Measurements from ENCODE around the gene C10orf71. TPM values are rescaled to one million over a fixed set of nuclear protein-coding genes. Genes with fewer than 3 reads are reported as not detected.
A peak's percentile ranks its signal among the peaks of the same experiment; 100 is the strongest.

C10orf71 gene
- total RNA-seq, 2 donors from 2014 or later = not detected

DNA sequence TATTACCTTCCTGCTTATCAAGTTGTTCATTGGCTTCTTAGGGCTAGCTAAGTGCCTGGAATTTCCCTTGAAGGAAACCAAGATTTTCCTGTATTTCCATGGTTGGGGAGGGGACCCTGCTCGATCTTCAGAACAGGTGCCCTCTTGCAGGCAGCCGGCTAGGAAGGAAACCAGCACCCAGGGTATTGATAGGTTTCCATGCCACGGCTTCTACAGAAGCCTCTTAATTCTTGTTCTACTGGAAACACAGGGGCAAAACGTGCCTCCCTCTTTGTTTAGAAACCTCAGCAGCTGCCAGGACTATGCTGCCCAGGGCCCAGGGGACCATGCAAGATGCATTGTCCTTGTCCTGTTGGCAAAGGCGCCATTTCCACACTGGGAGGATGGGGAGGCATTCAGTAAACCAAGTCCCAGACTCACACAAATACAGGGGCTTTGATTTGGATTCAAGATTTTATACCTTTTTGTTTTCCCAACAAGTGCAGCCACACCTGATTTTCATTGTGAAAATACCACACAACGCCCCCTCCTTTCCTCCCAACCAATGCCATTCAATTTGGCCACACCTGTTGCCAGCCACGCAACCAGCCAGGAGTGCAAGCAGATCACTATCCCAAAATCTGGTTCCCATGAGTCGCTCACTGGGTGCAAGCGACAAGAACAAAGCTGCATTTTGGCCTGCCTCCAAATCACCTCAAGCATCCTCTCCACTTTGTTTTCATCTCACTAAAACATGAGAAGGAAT is 29.6 kb downstream of the C10orf71 start:
- H3K27me3 Mint-ChIP-seq (ENCODE audit: low read depth) = peaks cover 11% of the 10 kb centered on the region
- no peaks in the 10 kb centered on the region for H3K36me3 Mint-ChIP-seq (ENCODE audit: insufficient read depth in 2 of 2)

DNA sequence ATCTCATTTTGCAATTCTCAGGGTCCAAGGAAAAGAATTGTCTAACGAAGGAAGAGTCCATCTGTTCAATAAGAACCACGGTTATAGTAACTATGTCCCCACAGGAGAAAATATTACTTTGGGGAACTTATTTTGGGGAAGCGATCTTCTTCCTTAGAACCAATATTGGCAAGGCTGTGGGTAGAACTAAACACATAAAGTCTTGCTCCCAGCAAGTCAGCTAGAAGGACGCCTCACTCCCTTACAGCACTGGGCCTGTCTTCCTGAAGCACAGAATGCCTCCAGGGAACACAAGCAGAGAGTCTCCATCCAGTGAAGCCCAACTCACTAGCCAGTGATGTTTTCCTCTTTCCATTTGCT is 30.2 kb downstream of the C10orf71 start:
- Mint-ChIP-seq H3K36me3 (ENCODE audit: insufficient read depth in 2 of 2) (no peaks in the 10 kb centered on the region), H3K4me3 (no peak overlapping the region), H3K4me1 (ENCODE audit: low read depth) (no peaks in the 10 kb centered on the region), H3K27me3 (ENCODE audit: low read depth) (peaks cover 11% of the 10 kb centered on the region), H3K9me3 (peaks cover 0 to 2% of the 10 kb centered on the region in 2 donors), H3K27ac (no peak overlapping the region)
- ATAC-seq (replicated peaks in 1 of 2) = no peak
- DNase-seq = no peak

More for the DNA sequence above, 29.6 kb downstream of the C10orf71 start:
- DNase-seq = no peak
- Mint-ChIP-seq H3K27ac (no peak overlapping the region), H3K9me3 (peaks cover 0 to 2% of the 10 kb centered on the region in 2 donors), H3K4me1 (ENCODE audit: low read depth) (no peaks in the 10 kb centered on the region), H3K4me3 (no peak overlapping the region)
- ATAC-seq (replicated peaks in 1 of 2) = no peak

DNA sequence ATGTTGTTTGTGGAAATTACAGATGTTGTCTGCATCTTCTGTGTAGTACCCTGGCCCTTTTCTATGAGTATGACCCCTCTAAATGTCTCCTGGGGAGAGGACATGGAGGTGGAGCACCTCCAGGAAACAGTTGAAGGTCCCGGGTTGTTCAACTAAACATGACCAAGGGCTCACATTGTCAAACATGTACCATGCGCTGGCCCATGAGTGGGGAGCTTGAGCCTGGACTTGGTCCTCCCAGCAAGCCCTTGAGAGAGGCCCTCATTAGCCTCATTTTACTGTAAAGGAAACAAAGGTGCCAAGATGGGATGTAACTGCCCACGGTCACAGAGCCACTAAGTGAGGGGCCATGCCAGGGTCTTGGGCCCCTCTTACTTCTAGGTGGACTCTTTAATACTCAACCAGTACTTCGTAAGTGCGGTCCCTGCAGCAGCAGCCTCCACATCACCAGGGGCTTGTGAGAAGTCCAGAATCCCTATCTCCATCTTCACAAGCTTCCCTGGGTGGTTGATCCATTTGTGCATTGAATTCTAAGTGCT is 31.2 kb downstream of the C10orf71 start:
- H3K27me3 Mint-ChIP-seq (ENCODE audit: low read depth) = peaks cover 11% of the 10 kb centered on the region
- H3K36me3 Mint-ChIP-seq (ENCODE audit: insufficient read depth in 2 of 2) = peaks cover under 1 to 1% of the 10 kb centered on the region in 2 donors
- DNase-seq (no peak), ATAC-seq (replicated peaks in 1 of 2) (no peak)
- no peak overlapping the region for H3K4me3 Mint-ChIP-seq
- no peak overlapping the region for H3K27ac Mint-ChIP-seq
- H3K4me1 Mint-ChIP-seq (ENCODE audit: low read depth) = no peaks in the 10 kb centered on the region
- H3K9me3 Mint-ChIP-seq = peaks cover 0 to 2% of the 10 kb centered on the region in 2 donors

DNA sequence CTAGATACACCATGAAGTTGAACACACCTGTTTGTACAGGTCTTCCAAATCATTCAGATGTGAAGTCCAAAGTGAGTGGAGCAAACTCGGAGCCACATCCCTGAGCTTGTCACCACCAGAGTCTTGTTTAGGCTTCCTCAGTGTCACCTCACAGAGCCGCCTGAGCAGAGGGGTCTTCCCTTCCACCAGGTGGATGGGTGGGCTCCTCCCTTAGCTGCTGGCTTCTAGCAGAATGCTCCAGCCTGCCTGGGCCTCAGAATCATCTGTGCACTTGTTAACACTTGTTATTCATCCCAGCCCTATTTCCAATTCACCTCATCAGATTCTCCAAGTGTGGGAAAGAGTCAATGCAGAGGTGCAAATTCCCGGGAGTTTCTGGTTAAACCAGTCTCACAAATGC is 32.5 kb downstream of the C10orf71 start:
- Mint-ChIP-seq H3K4me3 (no peak overlapping the region), H3K9me3 (peaks cover 9% of the 10 kb centered on the region in 2 donors), H3K27me3 (ENCODE audit: low read depth) (peaks cover 11% of the 10 kb centered on the region), H3K4me1 (ENCODE audit: low read depth) (no peaks in the 10 kb centered on the region), H3K27ac (no peak overlapping the region), H3K36me3 (ENCODE audit: insufficient read depth in 2 of 2) (peaks cover 8 to 11% of the 10 kb centered on the region in 2 donors)
- DNase-seq (no peak), ATAC-seq (replicated peaks in 1 of 2) (no peak)

DNA sequence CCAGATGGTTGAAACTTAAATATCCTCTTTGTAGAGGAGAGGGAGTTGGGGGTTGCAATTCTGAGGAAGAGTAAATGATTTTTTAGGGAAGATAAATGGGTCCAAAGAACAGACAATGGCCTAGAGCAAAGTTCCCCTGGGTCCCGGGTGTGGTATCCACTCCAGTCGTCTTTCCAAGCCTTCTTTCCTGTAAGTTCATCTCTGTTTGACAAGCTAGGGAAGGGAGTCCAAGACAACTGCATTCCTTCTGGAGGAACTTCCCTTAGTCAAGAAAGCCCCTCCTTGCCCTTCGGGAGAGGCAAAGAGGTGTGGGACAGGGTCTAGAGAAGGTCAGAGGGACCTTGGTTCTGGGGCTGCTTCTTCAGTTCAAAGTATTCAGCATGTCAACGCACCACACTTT is 33.4 kb downstream of the C10orf71 start:
- Mint-ChIP-seq H3K9me3 (peaks cover 9% of the 10 kb centered on the region in 2 donors), H3K27ac (no peak overlapping the region), H3K4me3 (no peak overlapping the region), H3K4me1 (ENCODE audit: low read depth) (no peaks in the 10 kb centered on the region), H3K36me3 (ENCODE audit: insufficient read depth in 2 of 2) (peaks cover 8 to 11% of the 10 kb centered on the region in 2 donors), H3K27me3 (ENCODE audit: low read depth) (peaks cover 11% of the 10 kb centered on the region)
- no peak for DNase-seq
- no peak for ATAC-seq (replicated peaks in 1 of 2)

DNA sequence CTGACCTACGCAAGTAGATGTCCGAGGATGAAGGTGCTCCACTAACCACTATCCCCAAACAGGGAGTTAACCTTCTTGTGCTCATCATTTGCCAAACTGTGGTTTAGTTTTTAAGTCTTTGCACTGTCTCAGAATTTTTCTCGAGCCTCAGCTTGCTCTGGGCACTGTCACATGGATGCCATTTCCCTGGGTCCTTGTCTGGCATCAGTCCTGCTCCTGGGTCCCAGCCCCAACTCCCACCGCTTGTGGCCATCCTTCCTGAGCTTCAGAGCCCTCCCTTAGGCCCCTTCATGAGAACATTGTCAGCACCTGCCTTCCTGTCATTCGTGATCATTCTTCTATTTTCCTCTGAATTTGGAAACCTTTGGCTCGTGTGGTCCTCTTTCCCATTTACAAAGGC is 33.8 kb downstream of the C10orf71 start:
- no peak overlapping the region for H3K27ac Mint-ChIP-seq

DNA sequence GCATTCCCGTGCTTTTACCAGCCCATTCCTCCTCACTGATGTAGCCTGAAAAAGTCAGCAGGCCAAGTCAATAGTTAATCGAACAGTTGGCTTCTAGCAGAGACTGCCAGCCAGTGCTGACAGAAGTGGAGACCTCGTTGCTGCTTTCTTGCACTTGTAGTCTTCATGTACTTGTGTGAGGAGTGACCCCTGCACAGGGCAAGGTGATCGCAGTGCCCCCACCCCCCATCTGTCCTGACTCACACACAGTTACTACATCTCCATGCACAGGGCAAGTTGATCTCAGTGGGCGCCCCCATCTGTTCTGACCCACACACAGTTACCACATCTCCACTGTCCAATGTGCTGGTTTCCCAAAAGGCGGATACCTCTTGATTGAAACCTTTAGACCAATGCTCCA is 34.2 kb downstream of the C10orf71 start:
- ATAC-seq (replicated peaks in 1 of 2) = no peak
- DNase-seq = no peak
- H3K4me3 Mint-ChIP-seq = no peak overlapping the region
- H3K27me3 Mint-ChIP-seq (ENCODE audit: low read depth) = peaks cover 11% of the 10 kb centered on the region
- H3K9me3 Mint-ChIP-seq = peaks cover 9% of the 10 kb centered on the region in 2 donors
- H3K36me3 Mint-ChIP-seq (ENCODE audit: insufficient read depth in 2 of 2) = peaks cover 8 to 11% of the 10 kb centered on the region in 2 donors
- no peaks in the 10 kb centered on the region for H3K4me1 Mint-ChIP-seq (ENCODE audit: low read depth)
- no peak overlapping the region for H3K27ac Mint-ChIP-seq

More for the DNA sequence above, 33.8 kb downstream of the C10orf71 start:
- DNase-seq (no peak), ATAC-seq (replicated peaks in 1 of 2) (no peak)
- Mint-ChIP-seq H3K4me1 (ENCODE audit: low read depth) (no peaks in the 10 kb centered on the region), H3K36me3 (ENCODE audit: insufficient read depth in 2 of 2) (peaks cover 8 to 11% of the 10 kb centered on the region in 2 donors), H3K9me3 (peaks cover 9% of the 10 kb centered on the region in 2 donors), H3K4me3 (no peak overlapping the region), H3K27me3 (ENCODE audit: low read depth) (peaks cover 11% of the 10 kb centered on the region)

DNA sequence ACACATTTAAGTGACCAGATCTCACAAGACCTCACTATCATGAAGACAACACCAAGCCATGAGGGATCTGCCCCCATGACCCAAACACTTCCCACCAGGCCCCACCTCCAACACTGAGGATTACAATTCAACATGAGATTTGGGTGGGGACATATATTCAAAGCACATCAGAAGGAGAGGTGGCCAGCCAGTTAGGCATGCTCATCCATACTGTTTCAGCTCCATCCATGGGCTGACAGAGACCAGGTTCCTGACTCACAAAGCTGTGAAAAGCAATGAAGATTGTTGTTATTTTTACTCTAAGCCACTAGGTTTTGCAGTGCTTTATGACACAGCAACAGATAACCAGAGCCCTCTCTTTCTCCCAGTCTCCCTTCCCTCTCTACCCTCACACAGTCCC is 36.0 kb downstream of the C10orf71 start:
- ATAC-seq (replicated peaks in 1 of 2) (no peak), DNase-seq (no peak)
- peak overlapping the region in 1 of 2 donors; percentile 6 for H3K4me3 Mint-ChIP-seq
- H3K4me1 Mint-ChIP-seq (ENCODE audit: low read depth) = no peaks in the 10 kb centered on the region
- H3K27me3 Mint-ChIP-seq (ENCODE audit: low read depth) = no peaks in the 10 kb centered on the region
- H3K27ac Mint-ChIP-seq = no peak overlapping the region
- H3K9me3 Mint-ChIP-seq = peaks cover 9% of the 10 kb centered on the region in 2 donors
- peaks cover 8 to 11% of the 10 kb centered on the region in 2 donors for H3K36me3 Mint-ChIP-seq (ENCODE audit: insufficient read depth in 2 of 2)

DNA sequence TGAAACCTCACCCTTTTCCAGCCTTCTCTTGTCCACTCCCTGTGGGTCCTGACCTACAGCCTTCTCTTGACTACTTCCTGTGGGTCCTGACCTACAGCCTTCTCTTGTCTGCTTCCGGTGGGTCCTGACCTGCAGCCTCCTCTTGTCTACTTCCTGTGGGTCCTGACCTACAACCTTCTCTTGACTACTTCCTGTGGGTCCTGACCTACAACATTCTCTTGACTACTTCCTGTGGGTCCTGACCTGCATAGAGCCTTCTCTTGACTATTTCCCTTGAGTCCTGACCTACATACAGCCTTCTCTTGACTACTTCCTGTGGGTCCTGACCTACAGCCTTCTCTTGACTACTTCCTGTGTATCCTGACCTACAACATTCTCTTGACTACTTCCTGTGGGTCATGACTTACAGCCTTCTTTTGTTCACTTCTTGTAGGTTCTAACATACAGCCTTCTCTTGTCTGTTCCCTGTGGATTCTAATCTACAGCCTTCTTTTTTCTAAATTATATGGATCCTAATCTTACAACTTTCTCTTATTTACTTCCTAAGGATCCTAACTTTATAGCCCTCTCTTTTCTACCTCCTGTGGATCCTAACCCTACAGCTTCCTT is 36.5 kb downstream of the C10orf71 start:
- DNase-seq = no peak
- H3K9me3 Mint-ChIP-seq = peaks cover 9% of the 10 kb centered on the region in 2 donors
- H3K27ac Mint-ChIP-seq = peak overlapping the region; percentile 39
- no peaks in the 10 kb centered on the region for H3K27me3 Mint-ChIP-seq (ENCODE audit: low read depth)
- no peaks in the 10 kb centered on the region for H3K4me1 Mint-ChIP-seq (ENCODE audit: low read depth)
- peaks cover 8 to 11% of the 10 kb centered on the region in 2 donors for H3K36me3 Mint-ChIP-seq (ENCODE audit: insufficient read depth in 2 of 2)
- H3K4me3 Mint-ChIP-seq = peak overlapping the region in 1 of 2 donors; percentile 6
- no peak for ATAC-seq (replicated peaks in 1 of 2)

DNA sequence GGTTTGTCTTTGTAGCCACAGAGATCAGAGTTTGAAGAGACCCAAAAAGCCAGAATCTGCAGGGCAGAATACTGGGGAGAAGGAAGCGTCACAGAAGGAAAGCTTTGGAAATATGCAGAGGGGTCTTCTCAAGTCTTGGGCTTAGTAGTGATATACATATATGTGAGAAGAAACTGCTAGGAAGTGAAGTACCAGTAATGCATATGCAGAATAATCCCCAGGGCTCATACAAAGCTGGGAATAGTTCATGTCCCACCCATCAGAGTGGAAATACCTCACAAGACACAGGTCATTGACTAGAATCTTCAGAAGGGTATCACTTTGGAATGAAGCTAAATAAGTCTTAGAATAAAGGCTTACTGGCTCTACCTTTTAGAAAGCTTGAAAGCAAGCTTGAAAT is 39.6 kb downstream of the C10orf71 start:
- peaks cover 10 to 11% of the 10 kb centered on the region in 2 donors for H3K36me3 Mint-ChIP-seq (ENCODE audit: insufficient read depth in 2 of 2)
- H3K9me3 Mint-ChIP-seq = peaks cover 7 to 9% of the 10 kb centered on the region in 2 donors
- no peak for ATAC-seq (replicated peaks in 1 of 2)
- H3K27me3 Mint-ChIP-seq (ENCODE audit: low read depth) = no peaks in the 10 kb centered on the region
- no peaks in the 10 kb centered on the region for H3K4me1 Mint-ChIP-seq (ENCODE audit: low read depth)
- no peak for DNase-seq
- H3K27ac Mint-ChIP-seq = no peak overlapping the region
- no peak overlapping the region for H3K4me3 Mint-ChIP-seq

DNA sequence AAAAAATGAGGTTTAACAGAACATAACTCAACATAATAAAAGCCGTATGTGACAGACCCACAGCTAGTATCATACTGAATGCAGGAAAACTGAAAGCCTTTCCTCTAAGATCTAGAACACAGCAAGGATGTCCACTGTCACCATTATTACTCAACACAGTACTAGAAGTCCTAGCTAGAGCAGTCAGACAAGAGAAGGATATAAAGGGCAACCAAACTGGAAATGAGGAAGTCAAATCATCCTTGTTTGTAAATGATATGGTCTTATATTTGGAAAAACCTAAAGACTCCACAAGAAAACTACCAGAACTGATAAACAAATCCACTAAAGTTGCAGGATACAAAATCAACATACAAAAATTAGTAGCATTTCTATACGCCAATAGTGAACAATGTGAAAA is 45.9 kb downstream of the C10orf71 start:
- Mint-ChIP-seq H3K9me3 (no peaks in the 10 kb centered on the region), H3K27ac (no peak overlapping the region), H3K27me3 (ENCODE audit: low read depth) (no peaks in the 10 kb centered on the region), H3K4me1 (ENCODE audit: low read depth) (no peaks in the 10 kb centered on the region), H3K36me3 (ENCODE audit: insufficient read depth in 2 of 2) (peaks cover 0 to 3% of the 10 kb centered on the region in 2 donors), H3K4me3 (no peak overlapping the region)
- DNase-seq (no peak), ATAC-seq (replicated peaks in 1 of 2) (no peak)

DNA sequence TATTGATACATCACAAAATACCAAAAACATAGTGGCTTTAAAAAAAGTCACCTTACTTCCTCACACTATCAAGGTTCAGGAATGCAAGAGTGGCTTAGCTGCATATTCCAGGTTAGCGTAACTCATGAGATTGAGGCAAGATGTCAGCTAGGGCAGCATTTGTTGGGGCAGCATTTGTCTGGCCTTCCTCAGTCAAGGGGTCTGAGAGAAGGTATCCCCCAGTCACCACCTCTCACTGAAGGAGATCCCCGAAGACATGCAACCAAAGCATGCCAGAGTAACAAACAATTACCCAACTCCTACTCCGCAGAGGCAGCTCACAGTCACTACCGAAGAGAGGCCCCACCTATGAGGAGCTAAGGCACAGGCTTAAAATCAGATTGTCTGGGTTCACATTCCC is 48.4 kb downstream of the C10orf71 start:
- Mint-ChIP-seq H3K4me3 (no peak overlapping the region), H3K27me3 (ENCODE audit: low read depth) (no peaks in the 10 kb centered on the region), H3K9me3 (peaks cover 4 to 5% of the 10 kb centered on the region in 2 donors), H3K4me1 (ENCODE audit: low read depth) (no peaks in the 10 kb centered on the region), H3K27ac (no peak overlapping the region), H3K36me3 (ENCODE audit: insufficient read depth in 2 of 2) (peaks cover 0 to 4% of the 10 kb centered on the region in 2 donors)
- no peak for ATAC-seq (replicated peaks in 1 of 2)
- DNase-seq = no peak

DNA sequence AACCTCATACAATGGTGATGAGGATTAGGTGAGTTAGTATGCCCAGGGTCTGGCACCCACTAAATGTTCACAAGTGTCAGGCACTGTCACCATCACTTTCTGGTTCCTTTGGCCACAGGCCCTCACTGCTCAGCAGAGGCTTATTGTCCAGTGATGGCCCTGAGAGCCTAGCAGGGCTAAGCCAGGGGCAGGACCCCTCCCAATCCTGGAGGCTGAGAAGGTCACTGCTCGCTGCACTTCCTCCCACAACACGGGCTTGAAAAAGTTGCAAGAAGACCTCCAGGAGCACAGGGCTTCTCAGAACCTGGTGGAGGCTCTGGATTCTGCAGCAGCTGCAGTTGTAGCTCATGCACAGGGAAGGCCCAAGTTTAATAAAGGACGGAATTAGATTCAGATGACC is 48.9 kb downstream of the C10orf71 start:
- Mint-ChIP-seq H3K27ac (no peak overlapping the region), H3K4me3 (no peak overlapping the region)
- no peak for DNase-seq

More for the DNA sequence above, 48.9 kb downstream of the C10orf71 start:
- Mint-ChIP-seq H3K4me1 (ENCODE audit: low read depth) (no peaks in the 10 kb centered on the region), H3K9me3 (peaks cover 4 to 5% of the 10 kb centered on the region in 2 donors), H3K36me3 (ENCODE audit: insufficient read depth in 2 of 2) (peaks cover 0 to 4% of the 10 kb centered on the region in 2 donors), H3K27me3 (ENCODE audit: low read depth) (no peaks in the 10 kb centered on the region)
- ATAC-seq (replicated peaks in 1 of 2) = no peak
